ENCODE measurements around the gene AIPL1.
A peak's percentile ranks its signal among the peaks of the same experiment; 100 is the strongest.

The AIPL1 gene

GRCh38 chr17:6420173-6420641 is 14.7 kb downstream of the AIPL1 start:
- TF ChIP-seq CTCF (IDR thresholded peaks at IDR 0.05; ENCODE audit: low read depth, low read length): peak; percentile 70
- H3K4me3 ChIP-seq (replicated peaks in 1 of 2; ENCODE audit: low read depth in 2 of 2, low read length in 2 of 2): no peak overlapping the region
- peak; percentile 10 to 39 for DNase-seq (ENCODE audit: low read depth in 2 of 2)

GRCh38 chr17:6415616-6416015 is 19.3 kb downstream of the AIPL1 start:
- H3K4me3 ChIP-seq (replicated peaks in 1 of 2; ENCODE audit: low read depth in 2 of 2, low read length in 2 of 2): no peak overlapping the region
- no peak for TF ChIP-seq CTCF (IDR thresholded peaks at IDR 0.05; ENCODE audit: low read depth, low read length)
- DNase-seq (ENCODE audit: low read depth in 2 of 2): no peak

GRCh38 chr17:6413065-6413464 is 21.9 kb downstream of the AIPL1 start:
- TF ChIP-seq CTCF (IDR thresholded peaks at IDR 0.05; ENCODE audit: low read depth, low read length): peak; percentile 47
- no peak overlapping the region for H3K4me3 ChIP-seq (replicated peaks in 1 of 2; ENCODE audit: low read depth in 2 of 2, low read length in 2 of 2)
- peak; percentile 40 to 49 for DNase-seq (ENCODE audit: low read depth in 2 of 2)

DNA sequence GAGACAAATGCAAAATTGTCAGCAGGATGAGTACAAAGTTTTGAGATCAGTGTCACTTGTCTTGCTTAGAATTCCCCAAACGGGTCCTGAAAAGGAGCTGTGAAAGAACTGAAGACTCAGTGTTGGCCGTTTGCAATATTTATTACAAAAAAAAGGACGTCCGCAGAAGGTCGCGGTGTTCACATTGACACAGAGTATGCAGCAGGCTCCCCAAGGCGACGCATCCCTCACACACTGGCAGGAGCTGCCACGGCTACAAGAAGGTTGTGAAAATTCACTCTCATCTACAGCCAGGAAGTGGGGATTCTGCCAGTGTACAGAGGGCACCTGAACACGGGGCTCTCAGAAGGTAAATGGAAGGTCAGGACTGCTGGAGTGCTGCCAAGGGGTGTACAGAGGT is 26.2 kb downstream of the AIPL1 start:
- DNase-seq (ENCODE audit: low read depth in 2 of 2): no peak
- H3K4me3 ChIP-seq (replicated peaks in 1 of 2; ENCODE audit: low read depth in 2 of 2, low read length in 2 of 2): no peak overlapping the region
- TF ChIP-seq CTCF (IDR thresholded peaks at IDR 0.05; ENCODE audit: low read depth, low read length): no peak

DNA sequence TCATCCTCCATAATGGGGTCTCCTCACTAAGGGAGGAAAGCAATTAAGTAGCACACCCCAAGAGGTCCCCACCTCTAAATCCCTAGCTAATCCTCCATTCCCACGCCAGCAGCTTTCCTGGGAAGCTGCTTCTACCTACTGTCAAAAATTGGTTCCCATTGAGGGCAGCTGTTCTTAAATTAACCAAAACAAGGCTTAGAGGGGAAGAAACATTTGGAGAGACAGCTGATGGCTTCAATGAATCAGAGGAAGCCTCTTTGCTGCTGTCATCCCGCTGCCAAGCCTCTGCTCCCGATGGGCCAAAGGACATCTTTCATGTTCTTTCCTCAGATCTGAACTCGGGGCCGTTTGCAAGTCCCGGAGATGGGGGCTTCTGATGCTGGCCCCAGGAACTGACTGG is 26.6 kb downstream of the AIPL1 start:
- DNase-seq (ENCODE audit: low read depth in 2 of 2): no peak
- TF ChIP-seq CTCF (IDR thresholded peaks at IDR 0.05; ENCODE audit: low read depth, low read length): no peak
- H3K4me3 ChIP-seq (replicated peaks in 1 of 2; ENCODE audit: low read depth in 2 of 2, low read length in 2 of 2): no peak overlapping the region

GRCh38 chr17:6402258-6402657 is 32.7 kb downstream of the AIPL1 start:
- DNase-seq (ENCODE audit: low read depth in 2 of 2): no peak
- no peak for TF ChIP-seq CTCF (IDR thresholded peaks at IDR 0.05; ENCODE audit: low read depth, low read length)
- H3K4me3 ChIP-seq (replicated peaks in 1 of 2; ENCODE audit: low read depth in 2 of 2, low read length in 2 of 2): no peak overlapping the region

- no peak overlapping the region for H3K4me3 ChIP-seq (replicated peaks in 1 of 2; ENCODE audit: low read depth in 2 of 2, low read length in 2 of 2)
- TF ChIP-seq CTCF (IDR thresholded peaks at IDR 0.05; ENCODE audit: low read depth, low read length): no peak
- no peak for DNase-seq (ENCODE audit: low read depth in 2 of 2)
These were observed 36.0 kb downstream of the AIPL1 start for GRCh38 chr17:6398955-6399354.
